ENCODE data around the gene TBC1D5. TPM values are rescaled to one million over a fixed set of nuclear protein-coding genes. Genes with fewer than 3 reads are reported as not detected.

The TBC1D5 gene
- total and polyA plus RNA-seq, 4 donors: 34.6 to 135 (median 69.1) TPM

GRCh38 chr3:17373304-17373703 is 369.1 kb downstream of the TBC1D5 start:
- Histone ChIP-seq H3K36me3 (ENCODE audit: control insufficient read depth, insufficient read depth, low read length) (peaks cover 4% of the 10 kb centered on the region), H3K27me3 (ENCODE audit: control insufficient read depth, insufficient read depth, low read length) (no peaks in the 10 kb centered on the region), H3K9me3 (ENCODE audit: control insufficient read depth, insufficient read depth, low read length) (no peaks in the 10 kb centered on the region), H3K27ac (ENCODE audit: low read depth, low read length) (no peak overlapping the region), H3K4me1 (ENCODE audit: control insufficient read depth, insufficient read depth, low read length) (no peaks in the 10 kb centered on the region), H3K4me3 (ENCODE audit: low read depth, low read length) (no peak overlapping the region)
- no peak for DNase-seq (ENCODE audit: low read depth in 4 of 6, low spot score in 6 of 6)
- WGBS (ENCODE audit: insufficient coverage): no CpG with 5 or more reads among the region's 1 CpG

- no CpG with 5 or more reads among the region's 4 CpGs for WGBS (ENCODE audit: insufficient coverage)
- Histone ChIP-seq H3K27ac (ENCODE audit: low read depth, low read length) (no peak overlapping the region), H3K9me3 (ENCODE audit: control insufficient read depth, insufficient read depth, low read length) (no peaks in the 10 kb centered on the region), H3K4me1 (ENCODE audit: control insufficient read depth, insufficient read depth, low read length) (no peaks in the 10 kb centered on the region), H3K27me3 (ENCODE audit: control insufficient read depth, insufficient read depth, low read length) (no peaks in the 10 kb centered on the region), H3K36me3 (ENCODE audit: control insufficient read depth, insufficient read depth, low read length) (peaks cover 4% of the 10 kb centered on the region), H3K4me3 (ENCODE audit: low read depth, low read length) (no peak overlapping the region)
- DNase-seq (ENCODE audit: low read depth in 4 of 6, low spot score in 6 of 6): no peak
Measured at GRCh38 chr3:17372362-17373210, 369.8 kb downstream of the TBC1D5 start.

- peaks cover 4% of the 10 kb centered on the region for H3K36me3 ChIP-seq (ENCODE audit: control insufficient read depth, insufficient read depth, low read length)
- no peak overlapping the region for H3K4me3 ChIP-seq (ENCODE audit: low read depth, low read length)
- no peaks in the 10 kb centered on the region for H3K9me3 ChIP-seq (ENCODE audit: control insufficient read depth, insufficient read depth, low read length)
- no CpG with 5 or more reads among the region's 2 CpGs for WGBS (ENCODE audit: insufficient coverage)
- H3K4me1 ChIP-seq (ENCODE audit: control insufficient read depth, insufficient read depth, low read length): no peaks in the 10 kb centered on the region
- DNase-seq (ENCODE audit: low read depth in 4 of 6, low spot score in 6 of 6): no peak
- H3K27ac ChIP-seq (ENCODE audit: low read depth, low read length): no peak overlapping the region
- no peaks in the 10 kb centered on the region for H3K27me3 ChIP-seq (ENCODE audit: control insufficient read depth, insufficient read depth, low read length)
Measured at GRCh38 chr3:17369973-17370372, 372.5 kb downstream of the TBC1D5 start.

- no peak for DNase-seq (ENCODE audit: low read depth in 4 of 6, low spot score in 6 of 6)
- no CpG with 5 or more reads among the region's 1 CpG for WGBS (ENCODE audit: insufficient coverage)
- Histone ChIP-seq H3K4me3 (ENCODE audit: low read depth, low read length) (no peak overlapping the region), H3K27me3 (ENCODE audit: control insufficient read depth, insufficient read depth, low read length) (no peaks in the 10 kb centered on the region), H3K36me3 (ENCODE audit: control insufficient read depth, insufficient read depth, low read length) (peaks cover 4% of the 10 kb centered on the region), H3K4me1 (ENCODE audit: control insufficient read depth, insufficient read depth, low read length) (no peaks in the 10 kb centered on the region), H3K9me3 (ENCODE audit: control insufficient read depth, insufficient read depth, low read length) (no peaks in the 10 kb centered on the region), H3K27ac (ENCODE audit: low read depth, low read length) (no peak overlapping the region)
Measured at GRCh38 chr3:17367171-17367570, 375.3 kb downstream of the TBC1D5 start.

GRCh38 chr3:17360991-17361390 is 381.4 kb downstream of the TBC1D5 start:
- WGBS (ENCODE audit: insufficient coverage): no CpG with 5 or more reads among the region's 3 CpGs
- Histone ChIP-seq H3K36me3 (ENCODE audit: control insufficient read depth, insufficient read depth, low read length) (no peaks in the 10 kb centered on the region), H3K4me1 (ENCODE audit: control insufficient read depth, insufficient read depth, low read length) (no peaks in the 10 kb centered on the region), H3K27ac (ENCODE audit: low read depth, low read length) (no peak overlapping the region), H3K27me3 (ENCODE audit: control insufficient read depth, insufficient read depth, low read length) (no peaks in the 10 kb centered on the region), H3K4me3 (ENCODE audit: low read depth, low read length) (no peak overlapping the region), H3K9me3 (ENCODE audit: control insufficient read depth, insufficient read depth, low read length) (no peaks in the 10 kb centered on the region)
- no peak for DNase-seq (ENCODE audit: low read depth in 4 of 6, low spot score in 6 of 6)

- WGBS (ENCODE audit: insufficient coverage): no CpG with 5 or more reads among the region's 1 CpG
- H3K4me1 ChIP-seq (ENCODE audit: control insufficient read depth, insufficient read depth, low read length): no peaks in the 10 kb centered on the region
- no peaks in the 10 kb centered on the region for H3K9me3 ChIP-seq (ENCODE audit: control insufficient read depth, insufficient read depth, low read length)
Measured at GRCh38 chr3:17359911-17360310, 382.5 kb downstream of the TBC1D5 start.

GRCh38 chr3:17357035-17357710 is 385.3 kb downstream of the TBC1D5 start:
- Histone ChIP-seq H3K4me1 (ENCODE audit: control insufficient read depth, insufficient read depth, low read length) (no peaks in the 10 kb centered on the region), H3K4me3 (ENCODE audit: low read depth, low read length) (no peak overlapping the region), H3K9me3 (ENCODE audit: control insufficient read depth, insufficient read depth, low read length) (no peaks in the 10 kb centered on the region), H3K27me3 (ENCODE audit: control insufficient read depth, insufficient read depth, low read length) (no peaks in the 10 kb centered on the region), H3K36me3 (ENCODE audit: control insufficient read depth, insufficient read depth, low read length) (no peaks in the 10 kb centered on the region), H3K27ac (ENCODE audit: low read depth, low read length) (no peak overlapping the region)
- DNase-seq (ENCODE audit: low read depth in 4 of 6, low spot score in 6 of 6): peak in 2 of 6 donors; percentile 11 to 17
- WGBS (ENCODE audit: insufficient coverage): 60% methylated on average over 1 of the region's 5 CpGs

More at GRCh38 chr3:17359911-17360310, 382.5 kb downstream of the TBC1D5 start:
- Histone ChIP-seq H3K27me3 (ENCODE audit: control insufficient read depth, insufficient read depth, low read length) (no peaks in the 10 kb centered on the region), H3K4me3 (ENCODE audit: low read depth, low read length) (no peak overlapping the region), H3K36me3 (ENCODE audit: control insufficient read depth, insufficient read depth, low read length) (no peaks in the 10 kb centered on the region), H3K27ac (ENCODE audit: low read depth, low read length) (no peak overlapping the region)
- DNase-seq (ENCODE audit: low read depth in 4 of 6, low spot score in 6 of 6): no peak

- no peak overlapping the region for H3K27ac ChIP-seq (ENCODE audit: low read depth, low read length)
- H3K4me1 ChIP-seq (ENCODE audit: control insufficient read depth, insufficient read depth, low read length): no peaks in the 10 kb centered on the region
- no peak for DNase-seq (ENCODE audit: low read depth in 4 of 6, low spot score in 6 of 6)
- no peaks in the 10 kb centered on the region for H3K27me3 ChIP-seq (ENCODE audit: control insufficient read depth, insufficient read depth, low read length)
- H3K4me3 ChIP-seq (ENCODE audit: low read depth, low read length): no peak overlapping the region
- H3K36me3 ChIP-seq (ENCODE audit: control insufficient read depth, insufficient read depth, low read length): no peaks in the 10 kb centered on the region
- H3K9me3 ChIP-seq (ENCODE audit: control insufficient read depth, insufficient read depth, low read length): no peaks in the 10 kb centered on the region
Measured at GRCh38 chr3:17356585-17356984, 385.8 kb downstream of the TBC1D5 start.

- Histone ChIP-seq H3K4me3 (ENCODE audit: low read depth, low read length) (no peak overlapping the region), H3K4me1 (ENCODE audit: control insufficient read depth, insufficient read depth, low read length) (no peaks in the 10 kb centered on the region), H3K36me3 (ENCODE audit: control insufficient read depth, insufficient read depth, low read length) (no peaks in the 10 kb centered on the region), H3K27ac (ENCODE audit: low read depth, low read length) (no peak overlapping the region), H3K27me3 (ENCODE audit: control insufficient read depth, insufficient read depth, low read length) (no peaks in the 10 kb centered on the region), H3K9me3 (ENCODE audit: control insufficient read depth, insufficient read depth, low read length) (no peaks in the 10 kb centered on the region)
- no peak for DNase-seq (ENCODE audit: low read depth in 4 of 6, low spot score in 6 of 6)
- no CpG with 5 or more reads among the region's 1 CpG for WGBS (ENCODE audit: insufficient coverage)
Measured at GRCh38 chr3:17355591-17355990, 386.8 kb downstream of the TBC1D5 start.

- no peaks in the 10 kb centered on the region for H3K4me1 ChIP-seq (ENCODE audit: control insufficient read depth, insufficient read depth, low read length)
- H3K27ac ChIP-seq (ENCODE audit: low read depth, low read length): no peak overlapping the region
- no peaks in the 10 kb centered on the region for H3K36me3 ChIP-seq (ENCODE audit: control insufficient read depth, insufficient read depth, low read length)
- peak in 2 of 6 donors; percentile 7 to 63 for DNase-seq (ENCODE audit: low read depth in 4 of 6, low spot score in 6 of 6)
- no CpG with 5 or more reads among the region's 3 CpGs for WGBS (ENCODE audit: insufficient coverage)
- no peaks in the 10 kb centered on the region for H3K27me3 ChIP-seq (ENCODE audit: control insufficient read depth, insufficient read depth, low read length)
- no peak overlapping the region for H3K4me3 ChIP-seq (ENCODE audit: low read depth, low read length)
- no peaks in the 10 kb centered on the region for H3K9me3 ChIP-seq (ENCODE audit: control insufficient read depth, insufficient read depth, low read length)
Measured at GRCh38 chr3:17354341-17354740, 388.1 kb downstream of the TBC1D5 start.

All from spinal cord (tissue), 10 donors.